ENCODE data around the gene NPAS3.

The NPAS3 gene

DNA sequence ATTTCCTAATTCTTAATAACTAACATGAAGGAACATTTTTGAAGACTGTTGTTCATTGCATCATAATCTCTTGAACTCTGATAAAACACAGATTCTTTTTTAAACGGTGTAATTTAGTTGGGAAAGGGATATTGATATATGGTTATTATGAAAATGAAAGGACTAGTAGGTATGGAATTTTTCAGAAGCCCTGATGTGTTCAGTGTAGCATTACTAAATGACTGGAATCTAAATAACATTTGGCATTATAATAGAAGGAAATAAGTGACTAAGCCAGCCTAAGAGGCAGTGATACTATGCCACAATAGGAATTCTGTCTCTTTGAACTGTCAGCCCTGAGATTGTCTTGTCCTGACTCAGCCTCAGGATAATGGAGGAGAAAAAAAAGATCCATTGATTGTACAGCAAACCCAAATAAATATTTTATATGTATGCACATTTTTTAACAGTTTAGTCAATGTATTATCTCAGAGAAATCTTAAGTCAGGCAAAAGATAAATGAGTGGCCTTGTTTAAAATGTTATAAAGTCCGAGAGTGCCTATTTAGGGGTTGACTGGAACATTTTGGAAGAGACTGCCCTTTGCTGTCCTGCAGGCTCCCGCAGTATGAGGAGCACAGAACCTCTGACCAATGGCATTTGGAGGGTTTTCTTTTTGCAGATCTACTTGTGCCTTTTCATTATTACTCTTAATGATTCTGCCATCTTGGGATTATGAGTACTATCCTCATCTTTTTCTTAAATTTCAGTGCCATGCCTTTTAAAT, 741.0 kb downstream of the NPAS3 start:
- no peak for DNase-seq (ENCODE audit: low spot score)

DNA sequence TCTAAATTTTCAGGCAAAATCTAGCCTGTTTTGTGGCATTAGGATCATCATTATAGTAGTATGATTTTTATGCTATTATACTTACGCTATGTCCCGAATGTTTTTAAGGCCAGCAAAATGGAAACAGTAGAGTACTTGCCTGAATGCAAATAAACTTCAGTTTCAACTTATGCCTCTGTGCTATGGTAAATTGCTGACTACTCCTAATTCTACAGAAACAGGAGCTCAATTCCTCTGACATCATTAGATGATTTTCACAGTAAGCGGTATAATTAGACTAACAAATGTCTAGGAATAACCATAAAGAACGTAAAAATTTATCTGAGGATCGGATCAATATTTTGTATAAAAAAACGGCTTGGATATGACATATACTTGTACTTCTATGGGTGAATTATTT, 742.2 kb downstream of the NPAS3 start:
- DNase-seq (ENCODE audit: low spot score): no peak

GRCh38 chr14:33682760-33683159, 744.1 kb downstream of the NPAS3 start:
- DNase-seq (ENCODE audit: low spot score): no peak

- no peak for DNase-seq (ENCODE audit: low spot score)
Observed at GRCh38 chr14:33685026-33685425, 746.3 kb downstream of the NPAS3 start.

- no peak for DNase-seq (ENCODE audit: low spot score)
Observed at GRCh38 chr14:33685698-33686097, 747.0 kb downstream of the NPAS3 start.

DNA sequence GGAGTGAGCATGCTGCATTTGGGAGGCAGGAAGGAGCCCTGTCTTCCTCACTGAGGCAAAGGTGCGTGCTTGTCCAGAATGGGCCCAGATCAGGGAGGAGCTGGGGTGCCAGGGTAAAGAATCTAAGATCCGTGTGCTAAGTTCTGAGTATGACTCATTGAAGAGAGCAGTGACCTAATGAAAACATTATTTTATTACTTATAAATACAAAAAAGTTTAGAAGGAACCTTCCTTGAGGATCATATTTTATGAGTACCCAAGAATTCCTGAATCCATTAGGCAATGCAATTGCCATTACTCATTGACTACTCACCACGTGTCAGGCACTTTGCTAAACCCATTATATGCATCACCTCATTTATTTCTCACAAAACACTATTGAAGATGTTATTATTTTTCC, 747.5 kb downstream of the NPAS3 start:
- no peak for DNase-seq (ENCODE audit: low spot score)

DNA sequence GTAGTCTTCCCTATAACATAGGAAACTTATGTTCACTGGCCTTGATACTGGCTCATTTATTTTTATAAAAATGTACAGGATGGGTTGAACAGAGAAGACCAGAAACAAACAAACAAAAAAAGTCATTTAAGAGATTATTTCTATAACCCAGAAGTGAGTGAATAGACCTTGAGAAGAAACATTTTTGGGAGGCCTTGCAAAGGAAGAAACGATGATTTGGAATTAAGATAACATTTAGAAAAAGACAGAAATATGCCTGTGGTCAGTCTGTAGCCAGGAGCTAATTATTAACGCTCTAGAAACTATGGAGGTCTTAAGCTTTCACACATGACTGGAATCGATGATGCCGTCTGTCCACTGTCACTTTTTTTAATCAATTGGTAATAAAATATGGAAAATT, 748.2 kb downstream of the NPAS3 start:
- no peak for DNase-seq (ENCODE audit: low spot score)

DNA sequence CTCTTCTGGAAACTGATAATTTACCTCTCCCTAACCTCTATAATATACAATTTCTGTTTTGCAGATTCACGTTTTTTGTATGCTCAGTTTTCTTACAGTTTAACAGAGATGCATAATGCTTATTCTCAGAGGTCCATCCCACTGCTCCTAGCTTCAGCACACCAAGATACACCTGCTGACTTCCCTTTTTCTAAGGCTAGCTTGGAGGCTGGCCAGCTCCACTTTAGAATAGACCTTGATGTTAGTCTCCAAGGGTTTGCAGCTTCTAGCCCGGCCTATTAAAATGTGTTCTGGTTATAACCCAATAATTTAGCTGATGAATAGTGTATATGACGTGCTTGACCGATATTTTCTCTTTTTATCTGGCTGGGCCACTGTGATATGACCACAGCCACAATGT, 751.0 kb downstream of the NPAS3 start:
- no peak for DNase-seq (ENCODE audit: low spot score)

- no peak for DNase-seq (ENCODE audit: low spot score)
Observed at GRCh38 chr14:33691907-33692306, 753.2 kb downstream of the NPAS3 start.

GRCh38 chr14:33692762-33693161, 754.1 kb downstream of the NPAS3 start:
- DNase-seq (ENCODE audit: low spot score): no peak

DNA sequence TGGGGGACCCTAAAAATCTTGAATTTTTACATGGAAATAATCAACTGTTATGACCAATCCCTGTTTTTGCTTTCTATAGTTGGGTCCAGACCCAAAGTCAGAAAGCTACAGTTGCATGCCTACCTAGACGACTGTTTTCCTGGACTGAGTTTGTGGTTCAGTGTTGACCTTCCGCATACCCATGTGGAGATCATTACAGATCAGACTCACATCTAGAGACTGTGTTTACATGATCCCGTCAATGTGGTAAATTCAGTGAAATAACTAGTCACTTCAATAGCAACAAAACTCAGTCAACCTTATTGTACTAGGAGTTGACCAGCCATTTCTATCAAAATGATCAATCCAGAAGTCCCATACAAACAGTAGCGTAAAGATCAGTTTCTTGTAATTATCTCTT, 754.6 kb downstream of the NPAS3 start:
- DNase-seq (ENCODE audit: low spot score): no peak

DNA sequence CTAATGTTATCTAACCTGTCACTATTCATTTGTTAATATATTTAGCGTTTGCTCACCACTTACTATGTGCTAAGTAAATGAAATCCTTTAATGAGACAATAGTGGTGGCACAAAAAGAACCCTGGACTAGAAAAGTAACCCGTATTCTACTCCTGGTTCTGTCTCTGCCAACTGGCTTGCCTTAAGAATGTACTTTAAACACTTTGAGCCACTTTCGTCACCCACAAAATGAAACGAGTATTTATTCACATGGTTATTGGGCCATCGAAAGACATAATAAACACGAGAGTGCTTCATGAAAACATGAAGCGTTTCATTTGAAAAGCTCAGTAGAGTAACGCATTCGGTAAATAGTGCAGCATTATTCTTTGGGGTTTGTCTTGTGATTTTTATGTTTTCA, 757.5 kb downstream of the NPAS3 start:
- no peak for DNase-seq (ENCODE audit: low spot score)

DNA sequence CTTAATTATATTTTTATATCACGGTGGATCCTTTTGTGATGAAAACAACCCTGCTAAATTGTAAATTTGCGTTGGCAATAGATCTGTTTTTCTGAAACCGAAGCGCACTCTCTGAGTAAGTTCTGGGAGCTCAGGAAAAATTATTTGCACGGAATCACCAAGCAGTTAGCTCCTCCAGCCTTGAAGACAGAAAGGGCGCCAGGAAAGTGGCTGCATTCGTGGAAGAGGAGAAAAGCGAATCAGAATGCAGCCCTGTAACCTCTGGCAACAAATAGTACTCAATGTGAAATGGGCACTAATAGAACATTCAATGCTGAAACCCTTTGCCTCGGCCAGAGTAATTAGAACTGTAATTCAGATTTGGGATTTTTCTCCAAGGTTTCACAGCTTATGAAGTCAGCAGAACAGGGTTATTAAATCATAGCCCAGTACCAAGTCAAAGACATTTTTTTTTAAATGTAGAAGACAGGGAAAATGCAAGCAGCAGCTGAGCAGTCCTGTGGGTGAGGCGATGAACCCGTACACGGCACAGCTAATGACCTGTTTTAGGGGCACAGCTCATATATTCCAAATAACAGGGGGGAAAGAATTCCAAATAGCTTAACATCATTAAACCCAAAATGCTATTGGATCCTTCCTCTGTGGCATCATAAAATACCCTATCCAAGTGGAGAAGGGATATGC, 760.8 kb downstream of the NPAS3 start:
- peak; percentile 8 for DNase-seq (ENCODE audit: low spot score)

DNA sequence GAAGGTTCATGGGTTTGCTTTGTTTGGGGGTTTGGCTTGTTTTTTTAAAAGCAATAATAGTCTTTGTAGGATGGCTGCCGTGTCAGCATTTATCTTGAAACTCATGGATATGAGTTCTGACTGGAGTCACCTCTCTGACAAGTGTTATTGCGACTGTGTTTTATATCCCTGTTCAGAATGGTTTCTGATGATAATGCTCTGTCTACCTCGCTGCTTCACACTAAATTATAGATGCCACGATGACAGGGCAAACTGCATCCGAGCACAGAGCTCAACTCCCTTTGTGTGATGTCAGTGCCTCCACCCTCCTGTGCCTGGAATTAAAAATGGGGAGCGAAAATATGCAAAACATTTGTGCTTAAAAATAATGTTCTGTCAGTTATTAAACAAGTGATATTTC, 761.4 kb downstream of the NPAS3 start:
- DNase-seq (ENCODE audit: low spot score): no peak

DNA sequence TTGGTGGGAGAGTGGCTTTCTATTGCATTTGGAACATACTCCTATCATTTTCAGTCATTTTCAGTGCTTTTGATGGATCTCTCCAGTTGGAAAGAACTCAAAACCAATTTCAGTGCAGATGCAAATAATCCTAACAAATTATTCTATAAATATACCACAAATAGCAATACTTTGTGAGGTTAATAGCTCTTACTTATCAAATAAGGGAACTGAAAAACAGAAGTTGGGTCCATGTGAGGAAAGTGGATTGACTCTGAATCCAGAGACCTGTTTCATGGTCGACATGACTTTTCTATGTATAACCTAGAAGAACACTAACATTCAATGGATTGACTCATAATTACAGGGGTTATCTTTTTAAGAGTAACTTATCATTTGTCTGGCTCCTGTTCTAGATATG, 763.6 kb downstream of the NPAS3 start:
- no peak for DNase-seq (ENCODE audit: low spot score)

DNA sequence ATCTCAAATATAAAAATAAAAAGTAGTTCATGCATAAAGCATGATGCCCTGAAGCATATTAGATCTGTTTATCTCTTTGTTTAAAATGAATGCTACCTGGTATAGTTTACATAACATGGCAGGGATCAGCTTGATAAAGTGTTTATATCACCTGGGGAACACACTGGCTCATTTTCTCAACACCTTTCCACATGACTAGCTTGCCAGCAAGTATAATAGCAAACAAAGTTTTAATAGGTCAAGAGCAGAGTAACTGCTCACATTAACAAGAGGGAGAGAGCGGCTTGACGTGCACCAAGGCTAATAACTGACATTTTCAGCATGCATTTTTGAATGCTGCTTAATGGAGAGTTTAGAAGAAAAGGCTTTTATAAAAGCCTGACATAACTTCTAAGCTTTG, 765.8 kb downstream of the NPAS3 start:
- no peak for DNase-seq (ENCODE audit: low spot score)

DNA sequence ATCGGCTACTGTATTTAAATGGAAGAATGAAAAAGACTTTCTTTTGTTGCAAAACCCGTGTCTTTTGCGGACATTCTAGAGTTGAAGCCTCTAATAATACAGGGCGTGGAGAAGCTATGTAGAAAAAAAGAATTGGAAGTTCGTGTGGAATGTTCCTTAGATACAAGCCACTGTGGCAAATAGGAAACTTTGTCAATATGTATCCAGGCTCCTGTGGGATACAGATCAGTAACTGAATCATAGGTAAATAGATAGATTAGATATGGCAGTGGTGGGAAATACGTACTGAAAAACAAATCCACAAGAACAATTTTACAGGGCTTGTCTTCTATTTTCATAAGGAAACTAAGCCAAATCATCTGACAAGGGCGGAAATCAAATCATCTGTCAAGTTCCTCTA, 766.8 kb downstream of the NPAS3 start:
- no peak for DNase-seq (ENCODE audit: low spot score)

- no peak for DNase-seq (ENCODE audit: low spot score)
Observed at GRCh38 chr14:33707716-33708115, 769.0 kb downstream of the NPAS3 start.

DNA sequence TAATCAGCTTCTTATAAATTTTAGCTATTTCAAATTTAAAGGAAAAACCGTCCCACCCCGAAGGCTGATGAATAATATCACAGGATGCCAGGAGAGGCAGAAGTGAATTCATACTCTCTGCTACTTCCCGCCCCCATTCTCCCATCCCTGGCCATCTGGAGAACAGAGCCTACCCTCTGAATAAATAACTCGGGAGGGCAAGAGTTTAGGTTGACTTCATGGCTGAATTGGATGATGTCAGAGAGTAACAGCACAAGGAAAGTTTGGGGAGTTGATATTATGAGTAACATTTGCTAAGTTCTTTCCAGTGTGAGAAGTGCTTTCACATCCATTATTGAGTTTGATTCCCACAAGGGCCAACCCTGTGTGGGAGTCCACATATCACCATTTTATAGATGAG, 770.6 kb downstream of the NPAS3 start:
- no peak for DNase-seq (ENCODE audit: low spot score)

DNA sequence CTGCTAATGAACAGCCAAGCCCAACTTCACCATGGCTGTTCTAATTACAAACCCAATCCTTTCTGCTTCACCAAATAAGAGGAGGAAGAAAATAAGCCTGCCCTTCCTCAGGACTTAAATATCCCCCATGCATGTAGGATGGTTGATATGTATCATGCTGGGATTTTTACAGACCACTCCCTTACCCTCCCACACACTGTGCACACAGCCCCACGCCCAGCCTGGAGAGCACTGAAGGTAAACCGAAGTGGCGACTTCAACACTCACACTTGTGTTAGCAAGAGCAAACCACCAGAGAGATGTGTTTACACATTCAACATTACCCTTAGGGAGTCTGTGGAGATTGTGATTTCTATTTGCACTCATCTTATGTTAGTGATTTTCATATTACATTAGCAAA, 771.0 kb downstream of the NPAS3 start:
- DNase-seq (ENCODE audit: low spot score): no peak

GRCh38 chr14:33710273-33710672, 771.6 kb downstream of the NPAS3 start:
- no peak for DNase-seq (ENCODE audit: low spot score)

DNA sequence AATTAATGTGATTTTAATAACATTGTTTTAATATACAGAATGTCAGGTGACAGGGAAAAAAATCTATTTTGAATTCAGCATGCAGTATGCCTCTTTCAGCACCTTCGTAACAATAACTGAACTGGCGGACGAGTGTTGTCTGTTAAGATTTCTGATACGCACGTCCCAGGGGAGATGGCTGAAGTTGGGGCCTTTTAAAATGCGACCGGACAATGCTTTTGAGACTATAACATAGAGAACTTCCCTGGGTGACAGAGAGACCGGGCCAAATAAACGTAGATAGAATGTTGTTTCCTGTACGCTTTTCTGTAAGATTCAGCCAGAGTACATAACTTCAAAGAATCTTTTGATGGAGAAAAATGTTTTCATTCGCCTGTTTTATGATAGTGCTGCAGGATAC, 772.5 kb downstream of the NPAS3 start:
- no peak for DNase-seq (ENCODE audit: low spot score)

DNA sequence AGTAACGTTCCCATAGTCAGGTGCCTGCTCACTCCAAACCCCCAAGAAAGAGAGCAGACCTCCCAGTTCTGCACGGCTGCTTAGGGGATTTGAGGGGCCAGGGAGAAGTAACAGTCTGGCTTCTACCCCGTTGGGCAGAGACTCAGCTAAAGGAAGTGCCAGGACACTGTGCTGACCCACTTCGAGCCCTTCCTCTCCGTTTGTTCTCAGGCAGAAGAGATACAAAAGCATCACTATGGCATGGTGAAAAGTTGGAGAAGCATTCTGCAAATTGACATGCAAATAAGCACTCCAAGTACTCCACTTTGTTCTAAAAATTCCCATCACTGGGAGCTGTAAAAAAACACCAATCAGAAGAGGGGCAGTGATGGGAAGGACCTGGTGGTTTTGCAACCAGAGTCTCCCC, 773.1 kb downstream of the NPAS3 start:
- peak; percentile 31 for DNase-seq (ENCODE audit: low spot score)
